Measurements from ENCODE around the gene ACTA1. TPM values are rescaled to one million over a fixed set of nuclear protein-coding genes. Genes with fewer than 3 reads are reported as not detected.

The ACTA1 gene
- total and polyA plus RNA-seq, 2 of the 8 experiments (the other 6 are each of a cell fraction or from before 2014, with no cell fraction given): 23.5 to 58.2 TPM

GRCh38 chr1:229412056-229412455 is 21.8 kb downstream of the ACTA1 start:
- POLR2A ChIA-PET (ENCODE audit: partially characterized antibody): interaction anchor here (1.3 to 6.9 kb wide), 2 partner anchors 20 to 69 kb away, joined by 4 to 48 read pairs; partner anchors contain the start of genes ACTA1 and CCSAP
- CTCF ChIA-PET (ENCODE audit: partially characterized antibody): interaction anchor here (0.6 to 1.7 kb wide), 5 partner anchors 8 to 1231 kb away, joined by 3 to 6 read pairs (median 3); no protein-coding TSS in a partner anchor
- no peak for FAIRE-seq

More at GRCh38 chr1:229412056-229412455, 21.8 kb downstream of the ACTA1 start:
- H3K4me2 ChIP-seq (ENCODE audit: insufficient read depth in 1 of 2, low read depth in 2 of 2, low read length in 2 of 2): 0 out of 4 replicates have a peak overlapping the region, but pooled peaks have one; percentile 36 to 38
- H3K27me3 ChIP-seq (replicated peaks in 1 of 4; ENCODE audit: control insufficient read depth in 3 of 4, extremely low read depth in 1 of 4, insufficient read depth in 3 of 4, low read length in 3 of 4): peaks cover 8 to 36% (median 32%) of the 10 kb centered on the region in 4 experiments
- no peaks in the 10 kb centered on the region for H3K9me3 ChIP-seq (ENCODE audit: insufficient read depth in 2 of 2, low read depth in 1 of 2, low read length in 1 of 2)
- no peak overlapping the region for H3K4ac ChIP-seq (replicated peaks; ENCODE audit: insufficient read length, low read depth, low read length)
- H3K79me2 ChIP-seq (ENCODE audit: control insufficient read depth in 1 of 2, insufficient read depth in 2 of 2, low read length in 2 of 2): no peaks in the 10 kb centered on the region
- peaks cover 16 to 38% (median 27%) of the 10 kb centered on the region in 4 experiments for H3K4me1 ChIP-seq (replicated peaks in 1 of 4; ENCODE audit: control insufficient read depth in 3 of 4, insufficient read depth in 4 of 4, low read length in 3 of 4)
- no peak overlapping the region for H2AFZ ChIP-seq (ENCODE audit: low read length)
- H3K79me1 ChIP-seq (ENCODE audit: low read depth, low read length): no peaks in the 10 kb centered on the region
- peak overlapping the region; percentile 93; the same call in 1 of the 2 replicates for H2BK12ac ChIP-seq (ENCODE audit: low read depth, low read length)
- H4K5ac ChIP-seq (ENCODE audit: insufficient read length, low read depth, low read length): no peak overlapping the region
- H4K91ac ChIP-seq (replicated peaks; ENCODE audit: insufficient read length, low read length): peak overlapping the region; percentile 70
- H2BK120ac ChIP-seq (replicated peaks; ENCODE audit: low read depth, low read length): no peak overlapping the region
- H4K20me1 ChIP-seq (replicated peaks in 1 of 2; ENCODE audit: control insufficient read depth in 1 of 2, insufficient read depth in 2 of 2, low read length in 2 of 2): no peaks in the 10 kb centered on the region
- peaks cover 6% of the 10 kb centered on the region; the same call in 1 of the 2 replicates for H3K23me2 ChIP-seq (ENCODE audit: low read depth, low read length)
- no peak overlapping the region for H2BK20ac ChIP-seq (ENCODE audit: low read length)
- H3K56ac ChIP-seq (replicated peaks; ENCODE audit: insufficient read length, low read depth, low read length): no peak overlapping the region
- H3K18ac ChIP-seq (ENCODE audit: extremely low read depth, low read length): peak overlapping the region; percentile 90; the same call in 1 of the 2 replicates
- no peak overlapping the region for H3K23ac ChIP-seq (ENCODE audit: insufficient read length)
- DNase-seq (ENCODE audit: low read depth in 1 of 2, low spot score in 2 of 2): no peak
- H2BK15ac ChIP-seq (ENCODE audit: low read length): no peak overlapping the region
- no peaks in the 10 kb centered on the region for H3K36me3 ChIP-seq (ENCODE audit: control insufficient read depth in 2 of 4, insufficient read depth in 4 of 4, low read length in 3 of 4)
- H3K4me3 ChIP-seq (ENCODE audit: extremely low read depth in 1 of 4, insufficient read depth in 2 of 4, low read depth in 3 of 4, low read length in 4 of 4): no peak overlapping the region
- TF ChIP-seq SP2 (IDR thresholded peaks at IDR 0.05; ENCODE audit: low read length): no peak
- TF ChIP-seq, protein P1, sequence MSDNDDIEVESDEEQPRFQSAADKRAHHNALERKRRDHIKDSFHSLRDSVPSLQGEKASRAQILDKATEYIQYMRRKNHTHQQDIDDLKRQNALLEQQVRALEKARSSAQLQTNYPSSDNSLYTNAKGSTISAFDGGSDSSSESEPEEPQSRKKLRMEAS (IDR thresholded peaks at IDR 0.05): 0 out of 2 replicates have a peak, but pooled peaks have one; percentile 16
- no peak overlapping the region for H3K14ac ChIP-seq (ENCODE audit: insufficient read length)
- no peak overlapping the region for H3K9ac ChIP-seq (replicated peaks in 1 of 4; ENCODE audit: extremely low read depth in 1 of 4, low read depth in 3 of 4, low read length in 3 of 4)
- H2AK5ac ChIP-seq (ENCODE audit: low read depth, low read length): peak overlapping the region; percentile 77; the same call in 1 of the 2 replicates
- H4K8ac ChIP-seq (ENCODE audit: extremely low read depth, insufficient read depth, low read length): no peak overlapping the region
- H2BK5ac ChIP-seq (ENCODE audit: low read depth, low read length): peak overlapping the region; percentile 16; the same call in 1 of the 2 replicates
- 85% methylated on average over 7 of the region's 7 CpGs; no CpG with 5 or more reads in 1 of the 2 experiments for WGBS, 2 experiments (ENCODE audit: extremely low coverage in 1 of 2, insufficient coverage in 1 of 2, insufficient read length in 1 of 2, insufficient replicate concordance in 2 of 2, low coverage in 1 of 2, low lambda C conversion rate in 2 of 2, missing lambda C conversion rate in 1 of 2)
- H3K27ac ChIP-seq (ENCODE audit: low read depth, low read length): no peak overlapping the region

All from H1 (cell line).